ENCODE results near the gene ZNF569.

The ZNF569 gene
- total RNA-seq = 8.9 to 10.4 (median 9.6) reads per million in 3 donors

- H3K4me1 ChIP-seq (ENCODE audit: control insufficient read depth, insufficient read depth, low read length, poor library complexity, severe bottlenecking) = peaks cover 5% of the 10 kb centered on the region
- no peaks in the 10 kb centered on the region for H3K27me3 ChIP-seq (replicated peaks; ENCODE audit: control insufficient read depth, insufficient read depth, low read length, poor library complexity, severe bottlenecking)
- H3K4me3 ChIP-seq (ENCODE audit: insufficient read depth, low read depth, low read length, poor library complexity, severe bottlenecking) = peak within 1 kb of the TSS; percentile 74
- H3K9me3 ChIP-seq (ENCODE audit: control insufficient read depth, low read length) = peaks cover 4% of the 10 kb centered on the region
- peak; percentile 69 to 81 (median 79) for DNase-seq
- H3K36me3 ChIP-seq (ENCODE audit: control insufficient read depth, insufficient read depth, low read length) = peaks cover 23% of the 10 kb centered on the region
- peak within 1 kb of the TSS; percentile 75 for H3K27ac ChIP-seq (ENCODE audit: insufficient read depth, low read length, poor library complexity, severe bottlenecking)
Measured at GRCh38 chr19:37466798-37467607, at the start of gene ZNF569. ZNF569 (minus strand) TSS chr19:37467444; CDS start chr19:37444921, 22,523 bp downstream.

GRCh38 chr19:37513397-37513796 lies 46.2 kb upstream of the ZNF569 start:
- no peaks in the 10 kb centered on the region for H3K27me3 ChIP-seq (replicated peaks; ENCODE audit: control insufficient read depth, insufficient read depth, low read length, poor library complexity, severe bottlenecking)
- no peak for DNase-seq
- no peak overlapping the region for H3K27ac ChIP-seq (ENCODE audit: insufficient read depth, low read length, poor library complexity, severe bottlenecking)
- no peak overlapping the region for H3K4me3 ChIP-seq (ENCODE audit: insufficient read depth, low read depth, low read length, poor library complexity, severe bottlenecking)
- no peaks in the 10 kb centered on the region for H3K4me1 ChIP-seq (ENCODE audit: control insufficient read depth, insufficient read depth, low read length, poor library complexity, severe bottlenecking)
- H3K36me3 ChIP-seq (ENCODE audit: control insufficient read depth, insufficient read depth, low read length) = peaks cover 20% of the 10 kb centered on the region
- peaks cover 9% of the 10 kb centered on the region for H3K9me3 ChIP-seq (ENCODE audit: control insufficient read depth, low read length)

- Histone ChIP-seq H3K9me3 (ENCODE audit: control insufficient read depth, low read length) (peaks cover 13% of the 10 kb centered on the region), H3K36me3 (ENCODE audit: control insufficient read depth, insufficient read depth, low read length) (peaks cover 20% of the 10 kb centered on the region), H3K27me3 (replicated peaks; ENCODE audit: control insufficient read depth, insufficient read depth, low read length, poor library complexity, severe bottlenecking) (no peaks in the 10 kb centered on the region), H3K4me3 (ENCODE audit: insufficient read depth, low read depth, low read length, poor library complexity, severe bottlenecking) (no peak overlapping the region), H3K27ac (ENCODE audit: insufficient read depth, low read length, poor library complexity, severe bottlenecking) (no peak overlapping the region), H3K4me1 (ENCODE audit: control insufficient read depth, insufficient read depth, low read length, poor library complexity, severe bottlenecking) (no peaks in the 10 kb centered on the region)
- no peak for DNase-seq
Measured at GRCh38 chr19:37511821-37512220, 44.6 kb upstream of the ZNF569 start.

DNA sequence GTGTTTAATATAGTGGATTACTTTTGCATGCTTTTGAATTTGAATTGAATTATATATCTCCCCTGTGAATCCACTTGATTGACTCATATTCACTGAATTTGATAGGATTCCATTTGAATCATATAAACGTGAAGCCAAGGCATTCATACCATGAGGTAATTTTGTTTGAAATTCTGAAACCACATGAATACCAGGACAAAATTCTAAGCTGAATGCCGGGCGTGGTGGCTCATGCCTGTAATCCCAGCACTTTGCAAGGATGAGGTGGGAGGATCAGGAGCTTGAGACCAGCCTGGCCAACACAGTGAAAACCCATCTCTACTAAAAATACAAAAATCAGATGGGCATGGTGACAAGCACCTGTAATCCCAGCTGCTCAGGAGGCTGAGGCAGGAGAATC lies 43.9 kb upstream of the ZNF569 start:
- no peak for DNase-seq

DNA sequence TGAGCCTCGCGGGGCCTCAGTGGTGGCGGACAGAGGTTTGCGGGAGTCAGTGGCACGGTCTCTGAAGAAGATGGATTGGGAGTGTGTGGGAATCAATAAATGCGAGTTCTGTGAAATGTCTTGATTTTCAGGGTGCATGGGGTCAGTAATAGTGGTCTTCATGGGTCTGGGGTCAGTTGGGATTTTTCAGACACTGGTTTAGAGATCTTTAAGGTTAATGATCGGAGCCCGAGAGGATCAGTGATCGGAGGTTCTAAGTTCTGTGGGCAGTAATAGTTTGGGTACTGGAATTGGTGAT lies 39.9 kb upstream of the ZNF569 start:
- Histone ChIP-seq H3K27ac (ENCODE audit: insufficient read depth, low read length, poor library complexity, severe bottlenecking) (peak overlapping the region; percentile 93), H3K4me1 (ENCODE audit: control insufficient read depth, insufficient read depth, low read length, poor library complexity, severe bottlenecking) (no peaks in the 10 kb centered on the region), H3K36me3 (ENCODE audit: control insufficient read depth, insufficient read depth, low read length) (peaks cover 8% of the 10 kb centered on the region), H3K4me3 (ENCODE audit: insufficient read depth, low read depth, low read length, poor library complexity, severe bottlenecking) (peak overlapping the region; percentile 82), H3K9me3 (ENCODE audit: control insufficient read depth, low read length) (peaks cover 3% of the 10 kb centered on the region), H3K27me3 (replicated peaks; ENCODE audit: control insufficient read depth, insufficient read depth, low read length, poor library complexity, severe bottlenecking) (no peaks in the 10 kb centered on the region)
- DNase-seq = no peak

More for the DNA sequence above, 43.9 kb upstream of the ZNF569 start:
- H3K4me1 ChIP-seq (ENCODE audit: control insufficient read depth, insufficient read depth, low read length, poor library complexity, severe bottlenecking) = no peaks in the 10 kb centered on the region
- H3K9me3 ChIP-seq (ENCODE audit: control insufficient read depth, low read length) = peaks cover 13% of the 10 kb centered on the region
- peaks cover 20% of the 10 kb centered on the region for H3K36me3 ChIP-seq (ENCODE audit: control insufficient read depth, insufficient read depth, low read length)
- H3K27me3 ChIP-seq (replicated peaks; ENCODE audit: control insufficient read depth, insufficient read depth, low read length, poor library complexity, severe bottlenecking) = no peaks in the 10 kb centered on the region
- H3K4me3 ChIP-seq (ENCODE audit: insufficient read depth, low read depth, low read length, poor library complexity, severe bottlenecking) = no peak overlapping the region
- H3K27ac ChIP-seq (ENCODE audit: insufficient read depth, low read length, poor library complexity, severe bottlenecking) = no peak overlapping the region

- H3K36me3 ChIP-seq (ENCODE audit: control insufficient read depth, insufficient read depth, low read length) = peaks cover 6% of the 10 kb centered on the region
- DNase-seq = peak; percentile 57 to 72 (median 67)
- H3K27me3 ChIP-seq (replicated peaks; ENCODE audit: control insufficient read depth, insufficient read depth, low read length, poor library complexity, severe bottlenecking) = no peaks in the 10 kb centered on the region
- peaks cover 3% of the 10 kb centered on the region for H3K9me3 ChIP-seq (ENCODE audit: control insufficient read depth, low read length)
- H3K4me3 ChIP-seq (ENCODE audit: insufficient read depth, low read depth, low read length, poor library complexity, severe bottlenecking) = peak within 1 kb of the TSS; percentile 82
- H3K27ac ChIP-seq (ENCODE audit: insufficient read depth, low read length, poor library complexity, severe bottlenecking) = peak within 1 kb of the TSS; percentile 93
- no peaks in the 10 kb centered on the region for H3K4me1 ChIP-seq (ENCODE audit: control insufficient read depth, insufficient read depth, low read length, poor library complexity, severe bottlenecking)
Measured at GRCh38 chr19:37506387-37507166, 39.3 kb upstream of the ZNF569 start, which contains the start of gene ZNF793. ZNF793 (plus strand) TSS chr19:37506939; CDS start chr19:37523440, 16,501 bp downstream.

DNA sequence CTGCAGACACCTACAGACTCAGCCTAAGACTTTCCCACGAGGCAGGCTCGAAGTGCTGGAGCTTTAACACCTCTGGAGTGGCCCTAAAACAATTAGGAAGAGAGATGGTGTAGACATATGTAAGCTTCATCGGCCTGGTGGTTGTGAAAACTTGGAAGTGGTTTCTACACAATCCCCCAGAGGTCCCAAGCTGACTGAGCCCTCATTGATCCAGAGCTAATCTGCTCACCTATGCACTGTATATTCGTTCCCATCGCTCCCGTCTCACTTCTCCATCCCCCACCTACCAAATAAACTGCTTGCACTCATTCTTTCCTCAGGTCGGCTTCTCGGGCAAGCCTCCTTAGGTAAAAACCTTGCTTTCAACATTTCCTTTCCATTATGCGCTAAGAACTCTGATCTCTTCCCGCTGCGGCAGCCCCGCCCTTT lies 38.7 kb upstream of the ZNF569 start:
- Histone ChIP-seq H3K36me3 (ENCODE audit: control insufficient read depth, insufficient read depth, low read length) (no peaks in the 10 kb centered on the region), H3K9me3 (ENCODE audit: control insufficient read depth, low read length) (peaks cover 3% of the 10 kb centered on the region), H3K27me3 (replicated peaks; ENCODE audit: control insufficient read depth, insufficient read depth, low read length, poor library complexity, severe bottlenecking) (no peaks in the 10 kb centered on the region), H3K27ac (ENCODE audit: insufficient read depth, low read length, poor library complexity, severe bottlenecking) (peak overlapping the region; percentile 93), H3K4me3 (ENCODE audit: insufficient read depth, low read depth, low read length, poor library complexity, severe bottlenecking) (peak overlapping the region; percentile 82), H3K4me1 (ENCODE audit: control insufficient read depth, insufficient read depth, low read length, poor library complexity, severe bottlenecking) (no peaks in the 10 kb centered on the region)
- DNase-seq = no peak

DNA sequence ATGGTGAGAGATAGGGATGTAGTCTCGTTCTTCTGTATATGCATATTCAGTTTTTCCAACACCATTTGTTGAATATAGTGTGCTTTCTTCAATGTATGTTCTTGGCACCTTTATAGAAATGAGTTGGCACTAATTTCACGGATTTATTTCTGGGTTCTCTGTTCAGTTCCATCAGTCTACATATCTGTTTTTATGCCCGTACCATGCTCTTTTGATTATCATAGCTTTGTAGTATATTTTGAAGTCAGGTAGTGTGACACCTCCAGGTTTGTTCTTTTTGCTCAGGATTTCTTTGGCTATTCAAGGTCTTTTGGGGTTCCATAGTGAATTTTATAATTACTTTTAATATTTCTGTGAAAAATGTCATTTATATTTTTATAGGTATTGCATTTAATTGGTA lies 25.0 kb upstream of the ZNF569 start:
- Histone ChIP-seq H3K27ac (ENCODE audit: insufficient read depth, low read length, poor library complexity, severe bottlenecking) (no peak overlapping the region), H3K4me1 (ENCODE audit: control insufficient read depth, insufficient read depth, low read length, poor library complexity, severe bottlenecking) (no peaks in the 10 kb centered on the region), H3K27me3 (replicated peaks; ENCODE audit: control insufficient read depth, insufficient read depth, low read length, poor library complexity, severe bottlenecking) (no peaks in the 10 kb centered on the region), H3K4me3 (ENCODE audit: insufficient read depth, low read depth, low read length, poor library complexity, severe bottlenecking) (no peak overlapping the region), H3K36me3 (ENCODE audit: control insufficient read depth, insufficient read depth, low read length) (no peaks in the 10 kb centered on the region), H3K9me3 (ENCODE audit: control insufficient read depth, low read length) (peaks cover 33% of the 10 kb centered on the region)
- no peak for DNase-seq

GRCh38 chr19:37484406-37485168 lies 17.3 kb upstream of the ZNF569 start:
- no peaks in the 10 kb centered on the region for H3K4me1 ChIP-seq (ENCODE audit: control insufficient read depth, insufficient read depth, low read length, poor library complexity, severe bottlenecking)
- H3K27ac ChIP-seq (ENCODE audit: insufficient read depth, low read length, poor library complexity, severe bottlenecking) = no peak overlapping the region
- H3K9me3 ChIP-seq (ENCODE audit: control insufficient read depth, low read length) = peaks cover 58% of the 10 kb centered on the region
- H3K4me3 ChIP-seq (ENCODE audit: insufficient read depth, low read depth, low read length, poor library complexity, severe bottlenecking) = no peak overlapping the region
- no peaks in the 10 kb centered on the region for H3K27me3 ChIP-seq (replicated peaks; ENCODE audit: control insufficient read depth, insufficient read depth, low read length, poor library complexity, severe bottlenecking)
- DNase-seq = no peak
- peaks cover 43% of the 10 kb centered on the region for H3K36me3 ChIP-seq (ENCODE audit: control insufficient read depth, insufficient read depth, low read length)

Data from effector memory CD4-positive, alpha-beta T cell (primary cell).